Thoracic aorta (tissue), 2 donors: ENCODE results near the gene IER5L. TPM values are rescaled to one million over a fixed set of nuclear protein-coding genes. Genes with fewer than 3 reads are reported as not detected.

ENCODE experiments used
- ATAC-seq: fragments of 150-250 bp; one replicate; pipeline ENCODE4 v1.8.0; 2017; ENCODE audit warnings: low read depth; ENCODE audit not compliant: insufficient number of reproducible peaks, low FRiP score
- DNase-seq: peaks from one replicate; pipeline ENCODE4 v3.0.0-alpha.2; 2020; ENCODE audit warnings: low spot score
- H3K27ac ChIP-seq, 2 donors: fragments of 200-600 bp; sonication (generic); 1 replicate in 1 of 2; 2 replicates in 1 of 2; pipeline ENCODE4 v1.5.1; 2016; ENCODE audit warnings: mild to moderate bottlenecking in 2 of 2, moderate library complexity in 2 of 2
- H3K27me3 ChIP-seq: fragments of 200-600 bp; sonication (generic); replicated peaks from 2 replicates; pipeline ENCODE4 v1.6.0; 2016; ENCODE audit warnings: mild to moderate bottlenecking; ENCODE audit not compliant: insufficient read depth
- H3K36me3 ChIP-seq: fragments of 200-600 bp; sonication (generic); one replicate; pipeline ENCODE4 v1.5.1; 2016
- H3K4me1 ChIP-seq, 2 donors: fragments of 200-600 bp; sonication (generic); 1 replicate in 1 of 2; 2 replicates in 1 of 2; pipeline versions ENCODE4 v1.5.1 to v1.6.0; 2016; ENCODE audit warnings: low read depth in 2 of 2, mild to moderate bottlenecking in 1 of 2; ENCODE audit not compliant: control insufficient read depth in 1 of 2
- H3K4me3 ChIP-seq: fragments of 200-600 bp; sonication (generic); 2 replicates; pipeline ENCODE4 v1.5.1; 2016; ENCODE audit warnings: mild to moderate bottlenecking
- H3K9me3 ChIP-seq: fragments of 200-600 bp; sonication (generic); 2 replicates; pipeline ENCODE4 v1.5.1; 2016
- CTCF ChIP-seq: fragments of 200-600 bp; sonication (generic); IDR thresholded peaks from one replicate; pipeline ENCODE4 v1.5.1; 2019; ENCODE audit warnings: antibody characterized with exemption
- total RNA-seq, 2 donors: library from RNA; depleted of rRNA; stranded (reverse); fragments of >200 nt; gene quantifications; one replicate each; pipeline versions ENCODE4 v1.1.0 to v1.2.3, GENCODE V29; 2016

The IER5L gene
- total RNA-seq, 2 donors from 2014 or later, result 65.4 to 81.2 TPM

GRCh38 chr9:129185991-129186390, 7.9 kb upstream of the IER5L start:
- Histone ChIP-seq H3K4me1 (no peaks in the 10 kb centered on the region), H3K27me3 (no peaks in the 10 kb centered on the region), H3K27ac (no peak overlapping the region), H3K9me3 (no peaks in the 10 kb centered on the region), H3K36me3 (no peaks in the 10 kb centered on the region), H3K4me3 (no peak overlapping the region)
- ATAC-seq (no peak), DNase-seq (no peak)
- no peak for TF ChIP-seq CTCF

GRCh38 chr9:129185402-129185801, 7.3 kb upstream of the IER5L start:
- Histone ChIP-seq H3K36me3 (no peaks in the 10 kb centered on the region), H3K9me3 (no peaks in the 10 kb centered on the region), H3K4me3 (no peak overlapping the region), H3K27ac (no peak overlapping the region), H3K27me3 (no peaks in the 10 kb centered on the region), H3K4me1 (no peaks in the 10 kb centered on the region)
- DNase-seq (no peak), ATAC-seq (no peak)
- TF ChIP-seq CTCF, result no peak

- DNase-seq, result no peak
- Histone ChIP-seq H3K4me3 (no peak overlapping the region), H3K36me3 (no peaks in the 10 kb centered on the region), H3K27me3 (no peaks in the 10 kb centered on the region), H3K27ac (no peak overlapping the region), H3K4me1 (no peaks in the 10 kb centered on the region), H3K9me3 (no peaks in the 10 kb centered on the region)
- ATAC-seq, result no peak
- TF ChIP-seq CTCF, result no peak
These were observed 6.6 kb upstream of the IER5L start for GRCh38 chr9:129184596-129185122.

GRCh38 chr9:129184219-129184524, 6.1 kb upstream of the IER5L start:
- Histone ChIP-seq H3K4me1 (peaks cover 0 to under 1% of the 10 kb centered on the region in 2 donors), H3K36me3 (no peaks in the 10 kb centered on the region), H3K27me3 (no peaks in the 10 kb centered on the region), H3K27ac (no peak overlapping the region), H3K4me3 (no peak overlapping the region), H3K9me3 (no peaks in the 10 kb centered on the region)
- ATAC-seq, result no peak
- DNase-seq, result no peak
- TF ChIP-seq CTCF, result no peak

- Histone ChIP-seq H3K9me3 (no peaks in the 10 kb centered on the region), H3K4me3 (no peak overlapping the region), H3K4me1 (peaks cover under 1 to 6% of the 10 kb centered on the region in 2 donors), H3K27me3 (no peaks in the 10 kb centered on the region), H3K36me3 (no peaks in the 10 kb centered on the region), H3K27ac (no peak overlapping the region)
- ATAC-seq (no peak), DNase-seq (no peak)
- TF ChIP-seq CTCF, result no peak
These were observed 5.6 kb upstream of the IER5L start for GRCh38 chr9:129183495-129184218.
